Neural progenitor cell (in vitro differentiated cells): ENCODE results near the gene YEATS2. TPM values are rescaled to one million over a fixed set of nuclear protein-coding genes. Genes with fewer than 3 reads are reported as not detected.
A peak's percentile ranks its signal among the peaks of the same experiment; 100 is the strongest.

ENCODE experiments used
- DNase-seq: peaks from one replicate; pipeline ENCODE4 v3.0.0-alpha.2; 2016; ENCODE audit warnings: low spot score
- H2AFZ ChIP-seq: fragments of 200-600 bp; sonication (generic); replicated peaks from 2 replicates; pipeline ENCODE4 v1.6.1; 2016; ENCODE audit warnings: antibody characterized with exemption
- H3F3A ChIP-seq: fragments of 200-600 bp; sonication (generic); 2 replicates; pipeline ENCODE4 v1.6.1; 2016; ENCODE audit warnings: antibody characterized with exemption, low read depth
- H3K27ac ChIP-seq: fragments of 200-600 bp; sonication (generic); 2 replicates; pipeline ENCODE4 v1.5.1; 2016; ENCODE audit warnings: mild to moderate bottlenecking
- H3K27me3 ChIP-seq: fragments of 200-600 bp; sonication (generic); 2 replicates; pipeline ENCODE4 v1.6.1; 2016; ENCODE audit warnings: mild to moderate bottlenecking, moderate library complexity
- H3K36me3 ChIP-seq: fragments of 200-600 bp; sonication (generic); 2 replicates; pipeline ENCODE4 v1.5.1; 2016
- H3K4me1 ChIP-seq: fragments of 200-600 bp; sonication (generic); 2 replicates; pipeline ENCODE4 v1.6.1; 2016; ENCODE audit warnings: mixed run types
- H3K4me2 ChIP-seq: fragments of 200-600 bp; sonication (generic); 2 replicates; pipeline ENCODE4 v1.6.1; 2016
- H3K4me3 ChIP-seq: fragments of 200-600 bp; sonication (generic); 2 replicates; pipeline ENCODE4 v1.5.1; 2016
- H3K79me2 ChIP-seq: fragments of 200-600 bp; sonication (generic); 2 replicates; pipeline ENCODE4 v1.6.1; 2016; ENCODE audit warnings: low read depth
- H3K9ac ChIP-seq: fragments of 200-600 bp; sonication (generic); 2 replicates; pipeline ENCODE4 v1.6.1; 2016
- H3K9me3 ChIP-seq: fragments of 200-600 bp; sonication (generic); 2 replicates; pipeline ENCODE4 v1.5.1; 2016; ENCODE audit warnings: low read depth
- H4K20me1 ChIP-seq: fragments of 200-600 bp; sonication (generic); 2 replicates; pipeline ENCODE4 v1.6.1; 2016; ENCODE audit warnings: low read depth
- H3K27ac Mint-ChIP-seq: 3 replicates; pipeline ENCODE4 v1.8.0; 2021; ENCODE audit warnings: mixed read lengths
- H3K27me3 Mint-ChIP-seq: 2 replicates; pipeline ENCODE4 v1.8.0; 2022; ENCODE audit warnings: low read depth, mild to moderate bottlenecking, inconsistent platforms, moderate library complexity, mixed read lengths; ENCODE audit not compliant: insufficient read depth
- H3K36me3 Mint-ChIP-seq: 3 replicates; pipeline ENCODE4 v1.8.0; 2021; ENCODE audit warnings: mixed read lengths
- H3K4me1 Mint-ChIP-seq: 3 replicates; pipeline ENCODE4 v1.8.0; 2021; ENCODE audit warnings: mixed read lengths
- H3K4me3 Mint-ChIP-seq: 3 replicates; pipeline ENCODE4 v1.8.0; 2021; ENCODE audit warnings: mild to moderate bottlenecking, moderate library complexity, mixed read lengths
- H3K9me3 Mint-ChIP-seq: 3 replicates; pipeline ENCODE4 v1.8.0; 2020; ENCODE audit warnings: mixed read lengths
- EZH2 ChIP-seq: fragments of 200-600 bp; sonication (generic); IDR thresholded peaks from 2 replicates; pipeline ENCODE4 v1.6.1; 2017; ENCODE audit warnings: antibody characterized with exemption, mild to moderate bottlenecking, moderate library complexity
- EZH2phosphoT487 ChIP-seq: fragments of 200-600 bp; sonication (generic); IDR thresholded peaks from 2 replicates; pipeline ENCODE4 v1.6.1; 2017; ENCODE audit warnings: antibody characterized with exemption
- total RNA-seq: library from RNA; depleted of rRNA; stranded (reverse); fragments of >200 nt; gene quantifications from 2 replicates; pipeline ENCODE4 v1.2.3, GENCODE V29; 2015; ENCODE audit warnings: low replicate concordance
- TF ChIP-seq, protein P1 (sequence below): fragments of 200-600 bp; sonication (generic); IDR thresholded peaks from 2 replicates; pipeline ENCODE4 v1.5.1; 2017; ENCODE audit warnings: antibody characterized with exemption, mild to moderate bottlenecking

YEATS2 gene
- total RNA-seq, 1 donor from 2014 or later, result 72.1 TPM

DNA sequence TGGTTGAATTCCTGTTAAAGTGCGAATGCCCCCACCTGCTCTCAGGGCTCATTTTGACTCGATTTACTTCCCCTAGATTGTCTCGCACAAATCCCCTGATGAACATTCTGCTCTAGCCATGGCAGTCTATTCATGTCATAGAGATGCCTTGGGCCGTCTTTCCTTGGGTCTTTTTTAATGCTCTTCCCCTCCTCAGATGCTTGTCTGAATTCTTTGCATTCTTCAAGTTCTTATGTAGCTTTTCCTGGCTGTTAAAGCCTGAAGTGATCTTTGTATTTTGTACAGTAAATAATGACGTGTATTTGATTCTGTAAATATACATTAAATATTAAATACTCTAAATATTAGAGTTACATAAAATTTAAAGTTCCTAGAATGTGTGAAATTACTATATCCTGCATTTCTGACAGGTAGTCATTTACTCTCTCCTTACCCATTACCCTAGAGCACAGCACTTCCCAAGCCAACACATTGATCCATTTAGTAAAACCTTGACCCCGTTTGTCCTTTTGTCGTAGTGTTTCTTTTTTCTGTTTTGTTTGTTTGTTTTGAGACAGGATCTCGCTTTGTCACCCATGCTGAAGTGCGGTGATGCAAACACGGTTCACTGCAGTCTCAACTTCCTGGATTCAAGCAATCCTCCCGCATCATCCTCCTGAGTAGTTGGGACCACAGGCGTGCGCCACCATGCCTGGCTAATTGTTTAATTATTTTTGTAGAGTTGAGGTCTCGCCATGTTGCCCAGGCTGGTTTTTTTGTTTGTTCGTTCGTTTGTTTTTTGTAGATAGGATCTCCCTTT lies 47.9 kb downstream of the YEATS2 start:
- H3K4me3 Mint-ChIP-seq, result no peak overlapping the region
- peaks cover 1% of the 10 kb centered on the region for H3K9me3 Mint-ChIP-seq
- no peaks in the 10 kb centered on the region for H3K27me3 Mint-ChIP-seq
- Histone ChIP-seq H3K79me2 (peaks cover 2% of the 10 kb centered on the region), H3F3A (peaks cover 12% of the 10 kb centered on the region), H2AFZ (no peak overlapping the region), H3K9ac (no peak overlapping the region), H3K4me1 (no peaks in the 10 kb centered on the region), H3K4me2 (no peak overlapping the region), H3K27ac (peak overlapping the region; percentile 76), H3K4me3 (no peak overlapping the region), H3K36me3 (peaks cover 32% of the 10 kb centered on the region), H3K9me3 (no peaks in the 10 kb centered on the region), H3K27me3 (no peaks in the 10 kb centered on the region), H4K20me1 (no peaks in the 10 kb centered on the region)
- peaks cover 3% of the 10 kb centered on the region for H3K4me1 Mint-ChIP-seq
- DNase-seq, result peak; percentile 64
- H3K27ac Mint-ChIP-seq, result no peak overlapping the region
- TF ChIP-seq EZH2phosphoT487 (no peak), EZH2 (no peak)
- TF ChIP-seq, protein P1, sequence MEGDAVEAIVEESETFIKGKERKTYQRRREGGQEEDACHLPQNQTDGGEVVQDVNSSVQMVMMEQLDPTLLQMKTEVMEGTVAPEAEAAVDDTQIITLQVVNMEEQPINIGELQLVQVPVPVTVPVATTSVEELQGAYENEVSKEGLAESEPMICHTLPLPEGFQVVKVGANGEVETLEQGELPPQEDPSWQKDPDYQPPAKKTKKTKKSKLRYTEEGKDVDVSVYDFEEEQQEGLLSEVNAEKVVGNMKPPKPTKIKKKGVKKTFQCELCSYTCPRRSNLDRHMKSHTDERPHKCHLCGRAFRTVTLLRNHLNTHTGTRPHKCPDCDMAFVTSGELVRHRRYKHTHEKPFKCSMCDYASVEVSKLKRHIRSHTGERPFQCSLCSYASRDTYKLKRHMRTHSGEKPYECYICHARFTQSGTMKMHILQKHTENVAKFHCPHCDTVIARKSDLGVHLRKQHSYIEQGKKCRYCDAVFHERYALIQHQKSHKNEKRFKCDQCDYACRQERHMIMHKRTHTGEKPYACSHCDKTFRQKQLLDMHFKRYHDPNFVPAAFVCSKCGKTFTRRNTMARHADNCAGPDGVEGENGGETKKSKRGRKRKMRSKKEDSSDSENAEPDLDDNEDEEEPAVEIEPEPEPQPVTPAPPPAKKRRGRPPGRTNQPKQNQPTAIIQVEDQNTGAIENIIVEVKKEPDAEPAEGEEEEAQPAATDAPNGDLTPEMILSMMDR, result no peak
- H3K36me3 Mint-ChIP-seq, result peaks cover 31% of the 10 kb centered on the region

DNA sequence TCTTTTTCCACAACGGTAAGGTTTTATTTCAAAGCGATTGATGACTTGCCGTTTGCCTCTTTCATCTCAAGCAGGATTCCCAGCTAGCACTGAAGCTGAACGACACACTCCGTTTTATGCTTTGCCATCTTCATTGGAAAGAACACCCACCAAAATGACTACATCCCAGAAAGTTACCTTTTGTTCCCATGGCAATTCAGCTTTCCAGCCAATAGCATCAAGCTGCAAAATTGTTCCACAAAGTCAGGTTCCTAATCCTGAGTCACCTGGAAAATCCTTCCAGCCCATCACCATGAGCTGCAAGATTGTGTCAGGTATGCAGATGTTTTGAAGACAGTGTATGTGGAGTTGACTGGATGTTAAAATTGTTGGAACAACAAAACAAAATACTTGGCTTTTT lies 56.5 kb downstream of the YEATS2 start:
- peaks cover 40% of the 10 kb centered on the region for H3K36me3 Mint-ChIP-seq
- DNase-seq, result no peak
- H3K4me3 Mint-ChIP-seq, result no peak overlapping the region

DNA sequence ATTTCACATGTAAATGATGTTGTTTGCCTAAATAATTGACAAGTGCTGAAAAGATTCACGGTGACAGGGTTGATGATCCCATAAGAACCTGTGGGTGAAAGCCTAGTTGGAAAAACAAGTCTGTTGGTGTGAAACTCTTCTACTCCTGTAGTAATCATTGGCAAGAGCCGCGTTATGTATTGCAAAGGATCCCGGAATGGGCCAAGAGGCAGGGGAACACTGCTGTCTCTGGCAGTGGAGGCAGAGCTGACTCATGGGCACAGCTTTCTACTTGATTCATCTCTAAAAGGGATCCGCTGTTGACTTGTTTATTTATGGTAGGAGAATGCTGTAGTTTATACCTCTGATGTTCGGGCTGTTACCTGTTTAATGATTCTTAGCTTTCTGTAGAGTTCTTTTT lies 64.7 kb downstream of the YEATS2 start:
- H3K4me2 ChIP-seq, result no peak overlapping the region
- Mint-ChIP-seq H3K36me3 (peaks cover 30% of the 10 kb centered on the region), H3K9me3 (no peaks in the 10 kb centered on the region), H3K27ac (no peak overlapping the region), H3K4me1 (no peaks in the 10 kb centered on the region), H3K27me3 (peaks cover 4% of the 10 kb centered on the region), H3K4me3 (no peak overlapping the region)
- TF ChIP-seq EZH2phosphoT487 (no peak), EZH2 (no peak)
- TF ChIP-seq, protein P1, result no peak
- H3K9ac ChIP-seq, result no peak overlapping the region
- DNase-seq, result no peak
- no peaks in the 10 kb centered on the region for H3K4me1 ChIP-seq
- H3K36me3 ChIP-seq, result peaks cover 6% of the 10 kb centered on the region
- H3K27ac ChIP-seq, result no peak overlapping the region
- H3K9me3 ChIP-seq, result no peaks in the 10 kb centered on the region
- H3K79me2 ChIP-seq, result no peaks in the 10 kb centered on the region
- no peaks in the 10 kb centered on the region for H3K27me3 ChIP-seq
- peaks cover 17% of the 10 kb centered on the region for H3F3A ChIP-seq
- no peak overlapping the region for H3K4me3 ChIP-seq
- no peak overlapping the region for H2AFZ ChIP-seq
- no peaks in the 10 kb centered on the region for H4K20me1 ChIP-seq

More for the DNA sequence above, 56.5 kb downstream of the YEATS2 start:
- Histone ChIP-seq H2AFZ (no peak overlapping the region), H3K9me3 (no peaks in the 10 kb centered on the region), H3K4me3 (no peak overlapping the region), H3K27ac (no peak overlapping the region), H3K36me3 (peaks cover 24% of the 10 kb centered on the region), H3K4me1 (no peaks in the 10 kb centered on the region), H3K9ac (no peak overlapping the region), H3K27me3 (no peaks in the 10 kb centered on the region), H3K4me2 (no peak overlapping the region), H3F3A (no peaks in the 10 kb centered on the region), H3K79me2 (no peaks in the 10 kb centered on the region), H4K20me1 (no peaks in the 10 kb centered on the region)
- H3K4me1 Mint-ChIP-seq, result no peaks in the 10 kb centered on the region
- H3K9me3 Mint-ChIP-seq, result no peaks in the 10 kb centered on the region
- no peaks in the 10 kb centered on the region for H3K27me3 Mint-ChIP-seq
- TF ChIP-seq, protein P1, result no peak
- TF ChIP-seq EZH2 (no peak), EZH2phosphoT487 (no peak)
- H3K27ac Mint-ChIP-seq, result no peak overlapping the region
